HG02610 (cell line): ENCODE results near the gene TBC1D10B.
"Not testable (repeated sequence)": the region's sequence is repeated elsewhere in the genome, so short reads cannot be mapped to it uniquely, and the experiment has no call there.

Experiments used
- ATAC-seq: cut with Tn5 transposase; IDR thresholded peaks from one replicate; pipeline ENCODE4 v1.9.1; 2021; ENCODE audit warnings: mild to moderate bottlenecking, moderate library complexity; ENCODE audit not compliant: unreplicated experiment

The TBC1D10B gene

GRCh38 chr16:30356401-30357084, 13.8 kb downstream of the TBC1D10B start:
- no peak for ATAC-seq

DNA sequence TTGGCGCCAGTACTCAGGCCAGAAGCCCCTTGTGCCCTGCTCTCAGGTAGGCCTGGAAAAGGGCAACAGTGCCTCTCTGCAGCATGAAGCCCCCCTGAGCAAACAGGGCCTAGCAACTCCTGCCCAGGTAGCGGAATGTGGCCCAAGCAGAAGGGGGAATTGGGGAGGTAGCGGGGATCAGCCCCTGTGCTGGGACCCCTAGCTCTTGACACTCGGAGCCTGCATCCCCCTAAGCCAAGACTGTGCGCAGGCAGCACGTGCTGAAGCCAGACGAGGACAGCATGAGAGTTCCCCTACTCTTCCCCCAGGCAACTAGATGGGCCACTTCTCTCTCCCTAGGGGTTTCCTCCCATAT, 14.4 kb downstream of the TBC1D10B start:
- ATAC-seq = no peak

GRCh38 chr16:30355144-30355953, 14.9 kb downstream of the TBC1D10B start, which contains the start of gene CD2BP2:
TSS of gene CD2BP2 (minus strand) at chr16:30355308. CDS start at chr16:30354681, 627 bp downstream.
- peak; percentile 61 for ATAC-seq

DNA sequence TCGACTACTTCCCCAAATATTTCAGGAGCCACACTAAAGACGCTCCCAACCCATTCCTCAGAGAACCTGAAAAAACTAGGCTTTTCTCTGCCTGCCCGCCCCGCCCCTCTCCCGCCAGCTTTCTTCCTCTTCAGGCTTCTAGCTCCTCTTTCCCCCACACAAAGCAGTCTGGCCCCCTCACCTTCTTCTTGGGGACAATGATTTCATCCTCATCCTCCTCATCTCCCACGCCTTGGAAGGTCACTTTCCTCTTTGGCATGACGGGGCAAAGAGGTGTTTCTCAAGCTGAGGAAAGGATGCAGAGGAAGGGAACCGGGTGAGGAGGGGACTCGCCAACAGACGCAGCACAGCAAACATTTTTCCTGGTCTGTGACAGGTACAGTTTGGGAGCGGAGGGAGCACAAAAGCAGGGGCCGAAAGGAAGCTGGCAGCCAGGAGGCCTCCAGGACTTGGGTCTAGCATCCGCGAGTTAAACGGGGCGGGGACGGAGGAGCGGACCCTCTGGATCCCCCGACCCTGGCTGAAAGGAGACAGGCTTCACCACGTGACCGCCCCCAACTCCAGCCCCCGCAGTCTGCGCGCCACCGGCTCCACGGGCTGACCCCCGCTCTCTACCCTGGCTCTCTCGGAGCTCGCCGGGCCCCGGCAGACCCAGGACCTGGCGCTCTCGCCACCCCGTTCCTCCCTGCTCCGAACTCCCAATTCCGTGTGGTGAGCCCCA, 15.7 kb downstream of the TBC1D10B start:
- peak; percentile 15 for ATAC-seq

GRCh38 chr16:30353438-30354129, 16.7 kb downstream of the TBC1D10B start:
- ATAC-seq = no peak

DNA sequence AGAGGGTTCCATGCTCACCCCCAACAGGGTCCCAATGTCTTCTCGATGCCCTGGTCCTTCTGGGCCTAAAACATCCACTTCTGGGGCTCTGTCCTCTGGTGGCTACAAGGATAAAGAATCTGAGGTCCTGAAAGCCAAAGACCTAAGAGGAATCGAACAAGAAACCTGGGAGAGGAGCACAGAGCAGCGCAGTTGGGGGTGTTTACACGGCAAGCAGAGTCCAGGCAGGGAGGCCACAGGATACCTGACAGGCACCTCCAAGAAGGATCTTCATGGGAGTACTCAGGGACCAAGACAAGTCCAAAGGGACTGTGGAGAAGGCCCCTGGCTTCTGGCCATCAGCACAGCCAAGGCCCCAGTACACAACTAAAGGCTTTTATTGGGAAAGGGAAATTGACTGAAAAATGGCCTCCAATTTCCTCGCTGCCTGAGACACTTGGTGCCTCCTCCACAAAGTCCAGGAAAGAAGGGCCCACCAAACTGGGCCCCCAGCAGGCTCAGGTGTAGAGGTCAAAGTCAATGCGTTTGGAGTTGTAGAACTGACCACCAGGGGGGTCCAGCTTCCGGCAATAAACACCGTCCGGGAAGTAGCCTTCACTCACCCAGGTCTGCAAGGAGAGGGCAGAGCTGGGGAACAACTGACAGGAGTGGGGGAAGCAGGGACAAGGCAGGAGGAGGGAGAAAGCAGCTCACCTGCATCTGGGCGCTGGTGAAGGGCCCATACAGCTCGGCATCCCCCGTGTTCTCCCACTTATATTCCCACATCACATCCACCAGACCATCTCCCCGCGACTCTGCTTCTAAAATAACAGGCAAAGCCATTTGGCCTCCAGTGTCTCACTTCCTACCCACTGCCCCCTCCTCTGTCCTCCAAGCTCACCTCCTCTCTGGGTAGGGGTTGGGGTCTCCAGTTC, 17.5 kb downstream of the TBC1D10B start:
- no peak for ATAC-seq

- ATAC-seq = no peak
Measured at GRCh38 chr16:30351586-30352419, 18.5 kb downstream of the TBC1D10B start.

DNA sequence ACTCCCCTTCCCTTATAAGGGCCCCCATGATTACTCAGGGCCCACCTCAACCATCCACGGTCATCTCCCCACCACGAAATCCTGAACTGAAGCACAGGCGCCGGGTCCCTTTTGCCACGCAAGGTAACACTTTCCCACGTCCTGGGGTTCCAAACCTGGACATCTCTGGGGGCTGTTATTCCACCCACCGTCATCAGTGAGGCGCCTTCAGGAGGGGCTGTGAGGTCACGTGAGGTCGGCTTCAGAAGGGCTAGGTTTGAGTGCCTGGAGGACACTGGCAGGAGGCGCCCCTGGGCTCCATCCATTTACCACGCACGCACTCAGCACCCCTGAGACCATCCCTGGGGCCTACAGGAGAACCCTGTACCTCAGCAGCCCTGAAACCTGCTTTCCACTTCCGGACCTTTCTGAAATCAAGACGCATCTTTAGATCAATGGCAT, 19.3 kb downstream of the TBC1D10B start:
- ATAC-seq = no peak

GRCh38 chr16:30350134-30350871, 20.0 kb downstream of the TBC1D10B start:
- peak; percentile 56 for ATAC-seq

- ATAC-seq = no peak
Measured at GRCh38 chr16:30349675-30350074, 20.6 kb downstream of the TBC1D10B start.

DNA sequence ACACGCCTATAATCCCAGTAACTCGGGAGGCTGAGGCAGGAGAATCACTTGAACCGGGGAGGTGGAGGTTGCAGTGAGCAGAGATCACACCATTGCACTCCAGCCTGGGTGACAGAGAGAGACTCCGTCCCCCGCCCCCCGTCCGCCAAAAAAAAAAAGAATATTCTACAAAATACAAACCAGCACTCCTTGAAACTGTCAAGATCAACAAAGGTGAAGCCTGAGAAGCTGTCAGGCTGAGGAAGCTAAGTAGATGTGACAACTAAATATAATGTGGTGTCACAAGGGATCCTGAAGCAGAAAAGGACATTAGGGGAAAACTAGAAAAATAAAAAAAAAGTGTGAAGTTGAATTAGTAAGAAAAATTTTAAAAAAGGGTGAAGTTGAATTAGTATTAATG, 21.4 kb downstream of the TBC1D10B start:
- no peak for ATAC-seq

DNA sequence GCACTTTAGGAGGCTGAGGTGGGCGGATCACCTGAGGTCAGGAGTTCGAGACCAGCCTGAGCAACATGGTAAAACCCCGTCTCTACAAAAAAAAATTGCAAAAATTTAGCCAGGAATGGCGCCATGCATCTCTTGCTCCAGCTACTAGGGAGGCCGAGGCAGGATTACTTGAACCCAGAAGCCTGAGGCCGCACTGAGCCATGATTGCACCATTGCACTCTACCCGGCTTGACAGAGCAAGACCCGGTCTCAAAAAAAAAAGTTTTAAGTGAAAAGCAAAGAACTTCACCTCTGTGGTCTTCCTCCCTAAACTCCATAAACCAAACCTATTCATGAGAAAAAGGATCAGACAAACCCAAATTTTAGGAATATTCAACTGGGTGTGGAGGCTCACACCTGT, 22.2 kb downstream of the TBC1D10B start:
- no peak for ATAC-seq

GRCh38 chr16:30346286-30346685, 24.0 kb downstream of the TBC1D10B start:
- no peak for ATAC-seq

GRCh38 chr16:30343491-30343820, 26.8 kb downstream of the TBC1D10B start:
- ATAC-seq = not testable (repeated sequence)

DNA sequence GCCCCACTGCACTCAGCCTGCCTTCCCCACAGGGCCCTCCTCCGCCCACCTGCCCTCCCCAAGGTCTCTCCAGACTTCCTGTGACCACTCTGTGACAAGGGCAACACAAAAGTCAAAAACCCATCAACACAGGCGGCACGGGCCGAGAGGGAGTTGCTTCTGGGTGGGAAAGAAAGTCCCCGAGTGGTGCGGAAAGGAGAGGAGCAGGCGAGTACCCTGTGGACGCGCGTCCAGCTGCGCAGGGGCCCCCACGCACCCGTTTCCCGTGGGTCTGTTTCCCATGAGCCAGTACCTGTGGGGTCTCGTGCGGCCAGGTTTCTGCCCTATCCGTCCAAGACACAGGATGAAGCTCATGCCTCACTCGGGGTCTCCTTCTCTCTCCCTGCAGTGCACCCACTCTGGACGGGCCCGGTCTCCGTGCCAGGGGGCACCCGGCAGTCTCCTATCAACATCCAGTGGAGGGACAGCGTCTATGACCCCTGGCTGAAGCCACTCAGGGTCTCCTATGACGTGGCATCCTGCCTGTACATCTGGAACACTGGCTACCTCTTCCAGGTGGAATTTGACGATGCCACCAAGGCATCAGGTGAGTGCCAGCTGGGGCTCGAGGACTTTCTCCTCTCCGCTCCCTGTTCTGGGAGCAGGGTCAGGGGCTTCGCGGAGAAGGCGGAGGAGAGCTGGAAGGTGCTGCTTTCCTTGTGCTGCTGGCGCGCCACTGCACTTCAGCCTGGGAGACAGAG, 27.4 kb downstream of the TBC1D10B start:
- ATAC-seq = no peak

DNA sequence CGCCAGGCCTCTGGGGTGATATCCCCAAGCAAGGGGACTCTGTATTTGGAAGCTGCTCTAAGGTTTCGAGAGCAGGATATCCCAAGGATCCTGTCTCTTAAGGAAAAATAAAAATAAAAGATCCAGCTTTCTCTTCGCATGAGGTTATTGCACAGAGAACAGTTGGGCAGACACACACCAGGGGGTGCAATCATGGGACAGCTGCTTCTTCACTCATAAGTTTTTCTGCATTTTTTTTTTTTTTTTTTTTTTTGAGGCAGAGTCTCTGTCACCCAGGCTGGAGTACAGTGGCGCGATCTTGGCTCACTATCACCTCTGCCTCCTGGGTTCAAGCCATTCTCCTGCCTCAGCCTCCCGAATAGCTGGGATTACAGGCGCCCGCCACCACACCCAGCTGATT, 28.3 kb downstream of the TBC1D10B start:
- not testable (repeated sequence) for ATAC-seq

DNA sequence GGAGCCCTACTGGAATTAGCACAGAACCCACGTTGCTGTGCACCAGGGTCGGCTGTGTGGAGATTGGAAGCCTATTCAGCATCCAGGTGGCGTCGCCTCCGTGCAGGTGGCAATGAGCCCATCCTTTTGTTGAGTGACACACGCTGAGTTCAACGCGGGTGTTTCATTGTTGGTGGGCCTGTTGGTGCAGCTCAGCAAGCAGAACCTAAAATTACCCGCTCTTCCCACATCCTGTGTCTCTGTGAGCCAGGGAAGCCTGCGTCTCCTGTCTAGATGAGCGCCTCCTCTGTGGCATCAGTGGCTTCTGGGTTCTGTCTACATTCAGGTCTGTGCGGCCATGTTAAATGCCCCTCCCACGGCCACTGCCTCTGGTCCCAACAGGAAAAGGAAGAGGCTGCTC, 29.7 kb downstream of the TBC1D10B start:
- ATAC-seq = no peak

DNA sequence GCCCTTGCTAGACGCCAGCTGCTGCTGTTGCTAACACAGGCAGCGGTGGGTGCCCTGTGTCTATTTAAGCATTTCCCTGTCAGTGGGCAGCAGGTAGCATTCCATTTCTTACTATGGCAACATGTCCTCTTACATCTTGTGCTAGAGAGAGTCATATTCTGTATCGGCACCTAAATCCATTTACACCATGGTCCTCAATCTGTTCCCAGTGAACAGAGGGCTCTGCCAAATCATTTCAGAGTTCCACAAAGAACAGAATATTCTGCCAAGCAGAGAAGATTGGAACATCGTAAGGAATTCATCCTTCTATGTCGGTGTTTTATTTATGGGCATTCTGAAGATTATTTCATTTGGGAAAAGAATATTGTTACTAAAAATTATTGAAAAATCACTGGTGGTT, 31.6 kb downstream of the TBC1D10B start:
- ATAC-seq = not testable (repeated sequence)
